HUES6 (cell line): Measurements from ENCODE around the gene ZNF775.

Source experiments
- H3K27ac ChIP-seq: 2 replicates; pipeline ENCODE4 v1.7.0; 2013; ENCODE audit warnings: low read depth, mild to moderate bottlenecking, low read length, inconsistent platforms
- H3K27me3 ChIP-seq: 2 replicates; pipeline ENCODE4 v1.6.1; 2013; ENCODE audit warnings: low read length; ENCODE audit not compliant: control insufficient read depth, insufficient read depth
- H3K36me3 ChIP-seq: 2 replicates; pipeline ENCODE4 v1.6.1; 2013; ENCODE audit warnings: low read length; ENCODE audit not compliant: control insufficient read depth, insufficient read depth
- H3K4me1 ChIP-seq: 2 replicates; pipeline ENCODE4 v1.6.1; 2013; ENCODE audit warnings: low read length; ENCODE audit not compliant: control insufficient read depth, insufficient read depth
- H3K4me3 ChIP-seq: 2 replicates; pipeline ENCODE4 v1.5.1; 2013; ENCODE audit warnings: low read depth, low read length
- H3K9ac ChIP-seq: one replicate; pipeline ENCODE4 v1.6.1; 2013; ENCODE audit warnings: mild to moderate bottlenecking, low read length
- H3K9me3 ChIP-seq: 2 replicates; pipeline ENCODE4 v1.6.1; 2013; ENCODE audit warnings: low read depth, low read length; ENCODE audit not compliant: control insufficient read depth, insufficient read depth

Gene ZNF775

DNA sequence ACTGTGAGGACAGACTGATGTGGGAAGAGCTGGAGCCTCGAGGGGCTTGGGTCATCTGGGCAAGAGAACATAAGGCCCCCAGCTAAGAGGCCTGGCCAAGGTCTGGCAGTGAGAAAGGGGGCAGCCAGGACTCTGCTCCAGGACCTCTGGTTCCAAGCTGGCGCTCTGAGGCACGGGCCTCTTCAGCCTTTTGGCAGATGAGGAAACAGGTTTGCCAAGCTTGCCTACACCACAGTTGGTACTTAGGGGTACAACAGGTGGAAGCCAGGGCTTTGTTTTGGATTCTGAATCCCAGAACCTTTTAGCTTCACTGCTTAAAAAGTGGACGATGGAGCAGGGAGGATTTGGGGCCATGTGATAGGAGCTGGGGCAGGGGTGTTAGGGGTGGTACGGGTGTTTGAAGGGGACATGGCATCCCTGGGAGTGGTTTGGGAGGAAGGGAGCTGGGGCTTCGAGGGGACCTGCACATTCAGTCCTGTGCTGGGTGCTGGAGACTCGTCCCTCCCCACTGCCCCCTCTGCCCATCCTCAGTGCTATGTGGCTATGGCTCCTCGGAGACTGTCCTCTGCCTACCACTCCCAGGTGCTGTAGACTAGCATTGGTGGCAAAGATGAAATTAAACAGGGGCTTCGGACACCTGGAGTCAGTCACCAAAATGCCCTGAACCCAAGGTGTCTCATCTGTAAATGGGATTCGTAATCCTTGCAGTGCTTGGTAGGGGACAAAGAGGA, 30.3 kb downstream of the ZNF775 start:
- Histone ChIP-seq H3K4me1 (peaks cover 20% of the 10 kb centered on the region), H3K9ac (no peak overlapping the region), H3K36me3 (peaks cover 24% of the 10 kb centered on the region; the same call in 1 of the 2 replicates), H3K27ac (no peak overlapping the region), H3K9me3 (no peaks in the 10 kb centered on the region), H3K27me3 (no peaks in the 10 kb centered on the region), H3K4me3 (no peak overlapping the region)

DNA sequence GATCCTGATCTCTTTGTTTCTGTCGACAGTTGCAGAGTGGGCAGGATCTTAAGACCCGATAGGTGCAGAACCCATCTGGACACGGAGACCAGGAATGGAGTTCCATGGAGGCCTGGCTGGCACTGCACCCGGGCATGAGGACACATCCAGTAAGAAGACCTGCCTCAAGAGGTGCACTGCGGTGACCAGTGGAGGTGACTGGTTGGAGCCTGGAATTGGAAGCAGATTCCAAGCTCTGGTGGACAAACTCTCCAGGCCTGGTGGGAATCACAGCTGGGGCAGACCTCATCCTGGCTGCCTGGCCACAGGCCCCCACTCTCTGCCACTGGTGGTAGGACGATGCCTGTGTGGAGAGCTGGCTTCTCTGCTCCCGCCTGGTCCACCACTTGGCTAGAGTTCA, 31.0 kb downstream of the ZNF775 start:
- peaks cover 24% of the 10 kb centered on the region; the same call in 1 of the 2 replicates for H3K36me3 ChIP-seq
- H3K27me3 ChIP-seq = no peaks in the 10 kb centered on the region
- H3K27ac ChIP-seq = no peak overlapping the region
- no peak overlapping the region for H3K4me3 ChIP-seq
- H3K9me3 ChIP-seq = no peaks in the 10 kb centered on the region
- H3K9ac ChIP-seq = no peak overlapping the region
- peaks cover 16% of the 10 kb centered on the region for H3K4me1 ChIP-seq

DNA sequence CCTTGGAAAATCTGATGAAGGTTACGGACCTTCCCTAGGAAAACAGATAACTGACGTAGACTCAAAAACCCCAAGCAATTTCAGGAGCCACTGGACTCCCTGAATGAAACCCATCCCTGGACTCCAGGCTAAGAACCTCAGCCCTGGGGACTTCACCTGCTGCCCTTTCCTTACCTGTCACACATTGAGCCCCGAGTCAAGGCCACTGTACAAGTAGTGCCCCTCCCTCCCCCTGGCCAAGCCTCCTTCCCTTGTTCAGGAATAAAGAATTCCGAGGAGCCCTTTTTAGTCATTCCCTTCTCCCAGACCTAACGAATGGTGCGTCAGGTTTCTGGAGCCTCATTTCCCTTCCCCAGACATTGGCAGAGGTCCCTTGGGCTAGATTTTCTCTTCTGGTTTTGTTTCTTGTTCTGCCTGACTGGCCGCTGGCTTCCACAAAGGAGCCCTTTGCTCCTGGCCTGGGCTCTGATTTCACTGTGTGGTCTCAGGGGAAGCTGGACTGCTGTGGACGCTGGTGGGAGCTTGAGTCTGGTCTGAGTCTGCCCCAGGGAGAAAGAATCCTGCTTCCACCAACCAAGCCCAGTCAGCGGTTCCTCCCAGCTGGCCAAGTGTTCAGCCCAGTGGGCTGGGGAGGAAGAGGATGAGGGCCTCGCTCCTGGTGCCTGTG, 31.7 kb downstream of the ZNF775 start:
- Histone ChIP-seq H3K4me3 (no peak overlapping the region), H3K4me1 (peaks cover 15% of the 10 kb centered on the region), H3K27me3 (no peaks in the 10 kb centered on the region), H3K9me3 (no peaks in the 10 kb centered on the region), H3K36me3 (peaks cover 24% of the 10 kb centered on the region; the same call in 1 of the 2 replicates), H3K27ac (no peak overlapping the region), H3K9ac (no peak overlapping the region)

DNA sequence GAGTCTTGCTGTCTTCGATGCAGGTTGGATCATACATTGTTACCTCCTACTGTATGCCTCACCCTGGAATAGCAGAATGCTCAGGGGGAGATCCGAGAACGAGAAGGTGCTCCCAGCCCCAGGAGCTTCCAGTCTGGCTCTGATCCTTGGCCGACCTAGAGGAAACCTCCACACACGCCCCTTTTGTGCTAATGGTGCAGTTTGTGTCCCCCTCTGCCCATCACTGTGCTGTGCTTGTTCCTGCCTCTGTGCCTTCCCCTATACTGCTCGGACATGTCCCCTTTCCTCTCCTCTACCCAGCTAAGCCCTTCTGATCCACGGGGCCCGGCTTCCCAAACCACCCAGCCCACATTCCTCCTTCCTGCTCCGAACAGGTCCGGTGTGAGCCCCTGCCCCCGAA, 32.5 kb downstream of the ZNF775 start:
- Histone ChIP-seq H3K27me3 (no peaks in the 10 kb centered on the region), H3K9me3 (no peaks in the 10 kb centered on the region), H3K4me3 (no peak overlapping the region), H3K4me1 (peaks cover 7% of the 10 kb centered on the region), H3K9ac (no peak overlapping the region), H3K27ac (no peak overlapping the region), H3K36me3 (peaks cover 24% of the 10 kb centered on the region; the same call in 1 of the 2 replicates)

DNA sequence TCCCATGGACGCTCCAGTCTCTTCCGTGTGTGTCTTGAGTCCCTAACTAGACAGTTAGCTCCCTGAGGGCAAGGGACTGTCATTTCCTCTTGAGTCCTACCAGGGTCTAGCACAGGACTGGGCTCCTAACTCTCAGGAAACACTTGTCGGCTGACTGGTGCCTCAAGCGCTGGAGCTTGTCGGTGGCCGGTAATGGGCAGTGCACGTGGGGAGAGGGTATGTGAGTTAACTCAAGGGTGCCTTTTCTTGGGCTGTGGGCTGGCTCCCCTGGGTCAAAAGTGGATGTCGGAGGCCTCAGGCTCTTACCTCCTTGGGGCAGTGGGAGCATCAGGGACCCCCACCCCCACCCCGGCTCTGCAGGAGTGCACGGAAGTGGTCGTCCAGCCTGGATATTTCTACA, 32.9 kb downstream of the ZNF775 start:
- no peak overlapping the region for H3K9ac ChIP-seq
- H3K4me1 ChIP-seq = peaks cover 3% of the 10 kb centered on the region

DNA sequence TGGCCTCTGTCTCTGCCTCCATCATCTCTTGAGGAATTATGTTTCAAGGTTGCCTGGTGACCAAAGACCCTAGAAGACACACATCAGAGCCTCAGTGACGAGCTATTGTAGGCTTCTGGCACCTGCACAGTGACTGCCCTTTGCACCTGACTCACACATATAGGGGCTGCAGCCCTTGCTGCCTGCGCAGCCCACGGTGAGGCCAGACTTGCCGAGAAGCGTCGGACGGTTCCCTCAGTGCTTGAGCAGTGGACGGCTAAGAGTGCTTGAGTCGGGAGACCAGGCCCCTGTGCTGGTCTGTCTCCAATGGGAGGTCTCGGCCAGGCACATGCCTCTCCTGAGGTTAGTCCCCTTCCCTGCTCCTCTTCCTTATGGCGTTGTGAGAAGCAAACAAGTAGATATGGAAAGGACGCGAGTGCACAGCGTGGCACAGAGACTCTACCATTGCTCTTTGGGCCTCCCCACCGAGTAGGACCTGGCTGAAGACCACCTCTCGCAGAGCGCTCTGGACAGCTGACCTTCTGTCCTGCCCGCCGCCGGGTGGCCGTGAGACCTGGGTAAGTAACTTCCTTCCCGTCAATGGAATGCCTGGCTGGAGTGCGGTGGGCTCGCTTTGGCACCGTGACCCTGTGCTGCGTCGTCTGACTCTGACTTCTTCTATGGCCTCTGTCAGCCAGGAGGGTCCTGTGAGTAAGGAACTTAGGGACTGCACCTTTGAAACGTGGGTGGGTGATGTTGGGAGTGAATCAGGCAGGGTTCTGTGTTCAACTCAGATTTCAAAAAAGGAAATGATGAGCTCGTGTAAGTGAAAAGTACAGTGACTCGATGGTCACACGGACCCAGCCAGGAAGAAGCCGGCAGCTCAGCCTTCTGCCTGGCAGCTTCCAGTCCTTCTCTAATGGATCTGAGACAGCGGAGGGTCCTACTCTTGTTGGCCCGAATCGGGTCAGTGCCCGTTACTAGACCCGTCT, 33.7 kb downstream of the ZNF775 start:
- H3K36me3 ChIP-seq = peaks cover 24% of the 10 kb centered on the region; the same call in 1 of the 2 replicates
- H3K4me1 ChIP-seq = no peaks in the 10 kb centered on the region
- H3K9me3 ChIP-seq = no peaks in the 10 kb centered on the region
- no peak overlapping the region for H3K9ac ChIP-seq
- no peak overlapping the region for H3K27ac ChIP-seq
- no peak overlapping the region for H3K4me3 ChIP-seq
- H3K27me3 ChIP-seq = no peaks in the 10 kb centered on the region

More for the DNA sequence above, 32.9 kb downstream of the ZNF775 start:
- Histone ChIP-seq H3K36me3 (peaks cover 24% of the 10 kb centered on the region; the same call in 1 of the 2 replicates), H3K4me3 (no peak overlapping the region), H3K27ac (no peak overlapping the region), H3K9me3 (no peaks in the 10 kb centered on the region), H3K27me3 (no peaks in the 10 kb centered on the region)

DNA sequence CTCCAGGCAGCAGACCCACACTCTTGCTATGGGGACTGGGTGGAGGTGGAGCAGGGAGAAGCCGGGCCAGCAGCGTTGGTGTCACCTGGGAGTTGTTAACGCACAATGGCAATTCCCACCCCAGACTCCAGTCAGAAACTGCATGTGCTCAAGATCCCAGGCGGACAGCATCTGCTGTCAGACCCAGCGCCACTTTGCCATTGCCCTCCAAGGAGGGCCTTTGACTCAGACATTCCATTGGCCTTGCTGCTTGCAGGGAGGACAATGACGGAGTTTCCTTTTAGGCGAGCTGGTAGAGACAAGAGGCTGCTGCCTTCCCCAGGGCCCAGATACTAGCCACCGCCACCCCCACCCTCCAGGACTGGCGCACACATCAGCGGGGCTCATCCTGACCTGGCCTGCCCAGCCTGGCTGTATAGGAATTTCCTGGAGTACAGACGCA, 34.5 kb downstream of the ZNF775 start:
- no peak overlapping the region for H3K27ac ChIP-seq

DNA sequence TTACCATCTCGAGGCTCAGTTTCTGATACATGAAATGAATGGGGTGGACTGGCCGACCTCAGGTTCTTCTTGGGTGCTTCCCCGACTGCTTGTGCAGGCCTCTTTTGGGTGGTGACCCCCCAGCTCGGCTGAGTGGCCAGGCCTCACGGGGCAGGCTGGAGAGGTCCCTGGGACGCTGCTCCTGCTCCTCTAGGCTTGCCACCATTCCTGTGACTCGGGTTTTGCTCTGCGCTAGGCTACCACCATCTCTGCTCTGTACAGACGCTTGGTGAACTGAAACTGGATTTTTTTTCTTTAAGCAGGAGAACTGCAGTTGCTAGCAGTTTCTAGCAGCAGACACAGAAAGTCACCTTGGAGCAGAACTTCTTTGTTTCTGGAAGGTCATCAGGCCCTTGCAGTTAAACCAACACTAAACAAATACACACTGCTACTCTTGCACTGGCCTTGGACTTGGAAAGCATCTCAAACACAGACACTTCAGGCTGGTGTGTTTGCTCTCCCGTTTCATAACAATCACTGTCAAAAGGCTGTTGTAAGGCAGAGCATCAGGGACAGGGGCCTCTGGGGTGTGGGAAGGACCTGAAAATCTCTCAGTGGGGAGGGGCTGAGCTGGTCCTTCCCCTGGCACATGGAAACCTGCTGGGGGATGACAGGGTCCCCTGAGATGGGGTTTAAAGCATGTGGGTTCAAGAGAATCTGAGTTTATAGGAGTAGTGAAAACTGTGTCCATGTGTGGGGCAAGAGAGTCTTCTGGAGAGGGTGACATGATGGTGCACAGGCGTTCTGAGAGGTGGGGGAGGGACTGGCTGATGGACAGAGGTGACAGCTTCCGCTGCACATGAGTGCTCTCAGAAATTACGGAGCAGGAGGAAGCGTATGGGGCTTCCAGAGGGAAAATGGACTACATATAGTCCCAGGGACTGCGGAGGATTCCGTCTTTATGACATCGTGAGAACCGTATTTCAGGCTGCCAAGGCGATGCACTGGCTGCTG, 36.3 kb downstream of the ZNF775 start:
- no peaks in the 10 kb centered on the region for H3K9me3 ChIP-seq
- H3K9ac ChIP-seq = no peak overlapping the region
- peaks cover 9% of the 10 kb centered on the region; the same call in 1 of the 2 replicates for H3K36me3 ChIP-seq
- H3K27ac ChIP-seq = no peak overlapping the region
- no peak overlapping the region for H3K4me3 ChIP-seq
- H3K27me3 ChIP-seq = peaks cover 1% of the 10 kb centered on the region; the same call in 1 of the 2 replicates
- H3K4me1 ChIP-seq = no peaks in the 10 kb centered on the region

More for the DNA sequence above, 34.5 kb downstream of the ZNF775 start:
- H3K4me3 ChIP-seq = no peak overlapping the region
- H3K27me3 ChIP-seq = no peaks in the 10 kb centered on the region
- H3K9ac ChIP-seq = no peak overlapping the region
- no peaks in the 10 kb centered on the region for H3K9me3 ChIP-seq
- peaks cover 21% of the 10 kb centered on the region; the same call in 1 of the 2 replicates for H3K36me3 ChIP-seq
- no peaks in the 10 kb centered on the region for H3K4me1 ChIP-seq

DNA sequence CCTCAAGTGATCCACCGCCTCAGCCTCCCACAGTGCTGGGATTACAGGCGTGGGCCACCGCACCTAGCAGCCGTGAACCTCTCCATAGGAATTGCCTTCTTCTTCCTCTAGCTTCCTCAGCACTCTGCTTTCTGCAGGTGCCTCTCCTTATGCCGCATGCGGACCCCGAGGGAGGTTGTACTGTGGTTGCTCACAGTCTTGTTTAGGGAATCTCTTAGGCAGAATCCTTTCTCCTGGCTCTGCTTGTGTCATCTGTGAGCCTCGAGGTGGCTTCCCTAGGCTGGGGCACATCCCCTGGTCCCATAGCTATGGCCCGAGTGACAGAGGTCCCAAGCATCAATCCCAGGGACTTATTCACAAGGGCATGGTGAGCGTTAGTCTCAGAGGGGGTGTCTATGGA, 38.1 kb downstream of the ZNF775 start:
- Histone ChIP-seq H3K36me3 (0 out of 2 replicates have a peak, but pooled peaks cover 2% of the 10 kb centered on the region), H3K4me3 (no peak overlapping the region), H3K9me3 (no peaks in the 10 kb centered on the region), H3K27me3 (peaks cover 6% of the 10 kb centered on the region; the same call in 1 of the 2 replicates), H3K4me1 (peaks cover 3% of the 10 kb centered on the region; the same call in 1 of the 2 replicates), H3K9ac (no peak overlapping the region), H3K27ac (no peak overlapping the region)
